H1 (cell line): Measurements from ENCODE around the gene CLIP3. TPM values are rescaled to one million over a fixed set of nuclear protein-coding genes. Genes with fewer than 3 reads are reported as not detected.

Experiments used
- BACH1 ChIP-seq: IDR thresholded peaks from 2 replicates; pipeline ENCODE4 v1.6.1; 2012; ENCODE audit warnings: low read length, improper control_type of control experiment
- CHD7 ChIP-seq: fragments of 300-600 bp; sonication (generic); IDR thresholded peaks from 2 replicates; pipeline ENCODE4 v1.7.1; 2012; ENCODE audit warnings: low read length, moderate library complexity, mild to moderate bottlenecking, inconsistent platforms; ENCODE audit not compliant: insufficient replicate concordance
- SIRT6 ChIP-seq: IDR thresholded peaks from one replicate; pipeline ENCODE4 v1.7.1; 2012; ENCODE audit warnings: low read length, inconsistent platforms
- polyA plus RNA-seq, 7 experiments: library from polyadenylated mRNA; depleted of rRNA in 3 of 7; stranded (reverse) in 5 of 7; unstranded in 2 of 7; fragments of >200 nt in 5 of 7; fragments of 200-250 nt in 2 of 7; gene quantifications; 1 replicate in 5 of 7; 2 replicates in 1 of 7; 4 replicates in 1 of 7; pipeline versions ENCODE4 v1.2.1 to v1.2.3, GENCODE V29; 2011 to 2013; ENCODE audit warnings: missing spikeins in 2 of 7, mixed read lengths in 2 of 7
- total RNA-seq: library from RNA; stranded (reverse); fragmentation: NEBNext Ultra II Directional; extraction: Animal tissue kit (Norgen Biotek cat#: 25700); gene quantifications from 2 replicates; pipeline ENCODE4 v1.2.1, GENCODE V29; 2021

CLIP3 gene
- total and polyA plus RNA-seq, 2 of the 8 experiments (the other 6 are each of a cell fraction or from before 2014, with no cell fraction given), result 5.9 to 21.7 TPM

- TF ChIP-seq CHD7, result no peak
- TF ChIP-seq BACH1, result no peak
- no peak for TF ChIP-seq SIRT6
- TF ChIP-seq, all 59 proteins: peak for 0
Observed at GRCh38 chr19:36047835-36048234, 15.2 kb upstream of the CLIP3 start (continued).
